ENCODE results near the gene TMEM119.
A peak's percentile ranks its signal among the peaks of the same experiment; 100 is the strongest.
"Not testable (repeated sequence)": the region's sequence is repeated elsewhere in the genome, so short reads cannot be mapped to it uniquely, and the experiment has no call there.

The TMEM119 gene

GRCh38 chr12:108563136-108563803 is 34.6 kb downstream of the TMEM119 start:
- DNase-seq, result peak; percentile 86 to 89

GRCh38 chr12:108562348-108563135 is 35.3 kb downstream of the TMEM119 start, which contains the start of gene ISCU:
TSS of gene ISCU (plus strand) at chr12:108562596. CDS start at chr12:108562623, 27 bp downstream.
- peak; percentile 97 to 99 for DNase-seq

GRCh38 chr12:108561852-108562347 is 36.0 kb downstream of the TMEM119 start:
- DNase-seq, result no peak

- peak; percentile 78 to 79 for DNase-seq
These were observed 36.8 kb downstream of the TMEM119 start, which contains the start of gene SART3 for GRCh38 chr12:108560752-108561719. TSS of gene SART3 (minus strand) at chr12:108561173. CDS start at chr12:108561154, 19 bp downstream.

- no peak for DNase-seq
These were observed 37.6 kb downstream of the TMEM119 start for GRCh38 chr12:108560321-108560721.

GRCh38 chr12:108559748-108560147 is 38.1 kb downstream of the TMEM119 start:
- no peak for DNase-seq

GRCh38 chr12:108559007-108559655 is 38.8 kb downstream of the TMEM119 start:
- DNase-seq, result no peak

- DNase-seq, result not testable (repeated sequence)
These were observed 42.5 kb downstream of the TMEM119 start for GRCh38 chr12:108555383-108555782.

GRCh38 chr12:108553799-108554198 is 44.1 kb downstream of the TMEM119 start:
- DNase-seq, result no peak

- DNase-seq, result no peak
These were observed 46.3 kb downstream of the TMEM119 start for GRCh38 chr12:108551535-108551934.

- no peak for DNase-seq
These were observed 48.8 kb downstream of the TMEM119 start for GRCh38 chr12:108548954-108549521.

- no peak for DNase-seq
These were observed 50.2 kb downstream of the TMEM119 start for GRCh38 chr12:108547686-108548085.

- no peak for DNase-seq
These were observed 54.2 kb downstream of the TMEM119 start for GRCh38 chr12:108543652-108544051.

GRCh38 chr12:108542320-108542719 is 55.6 kb downstream of the TMEM119 start:
- no peak for DNase-seq
